Measurements from ENCODE around the gene ADISSP.

DNA sequence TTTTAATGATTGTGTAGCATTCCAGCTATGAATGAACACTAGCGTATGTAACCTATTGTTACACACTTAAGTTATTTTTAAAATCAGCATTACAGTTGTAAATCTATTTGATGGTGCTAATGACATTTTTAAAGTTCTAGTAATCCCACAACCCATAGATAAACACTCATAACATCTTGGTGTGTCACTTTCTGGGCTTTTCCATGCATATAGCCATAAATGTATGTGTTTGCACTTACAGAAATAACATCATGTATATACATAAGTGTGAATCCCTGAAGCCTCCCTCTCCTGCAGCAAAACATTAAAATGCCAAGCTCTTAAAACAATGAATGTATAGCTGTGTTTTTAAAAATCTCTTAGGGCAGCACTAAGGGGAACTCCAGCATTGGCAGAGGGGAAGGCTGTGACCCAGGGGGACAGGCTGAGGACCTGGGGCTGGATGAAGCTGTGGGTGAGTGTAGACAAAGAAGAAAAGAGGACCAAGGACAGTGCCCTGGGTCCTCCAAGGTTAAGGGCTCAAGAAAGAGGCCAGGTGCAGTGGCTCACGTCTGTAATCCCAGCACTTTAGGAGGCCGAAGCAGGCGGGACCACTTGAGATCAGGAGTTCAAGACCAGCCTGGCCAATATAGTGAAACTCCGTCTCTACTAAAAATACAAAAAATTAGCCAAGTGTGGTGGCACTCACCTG, 19.9 kb upstream of the ADISSP start:
- TF ChIP-seq, protein P1, sequence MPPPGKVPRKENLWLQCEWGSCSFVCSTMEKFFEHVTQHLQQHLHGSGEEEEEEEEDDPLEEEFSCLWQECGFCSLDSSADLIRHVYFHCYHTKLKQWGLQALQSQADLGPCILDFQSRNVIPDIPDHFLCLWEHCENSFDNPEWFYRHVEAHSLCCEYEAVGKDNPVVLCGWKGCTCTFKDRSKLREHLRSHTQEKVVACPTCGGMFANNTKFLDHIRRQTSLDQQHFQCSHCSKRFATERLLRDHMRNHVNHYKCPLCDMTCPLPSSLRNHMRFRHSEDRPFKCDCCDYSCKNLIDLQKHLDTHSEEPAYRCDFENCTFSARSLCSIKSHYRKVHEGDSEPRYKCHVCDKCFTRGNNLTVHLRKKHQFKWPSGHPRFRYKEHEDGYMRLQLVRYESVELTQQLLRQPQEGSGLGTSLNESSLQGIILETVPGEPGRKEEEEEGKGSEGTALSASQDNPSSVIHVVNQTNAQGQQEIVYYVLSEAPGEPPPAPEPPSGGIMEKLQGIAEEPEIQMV (CRISPR knock-in tag; IDR thresholded peaks at IDR 0.05; ENCODE audit: low read depth): no peak
- TF ChIP-seq ETS1 (CRISPR knock-in tag; IDR thresholded peaks at IDR 0.05) (no peak), MAFG (CRISPR knock-in tag; IDR thresholded peaks at IDR 0.05) (no peak), PHF8 (CRISPR knock-in tag; IDR thresholded peaks at IDR 0.05) (no peak), ZXDC (CRISPR knock-in tag; IDR thresholded peaks at IDR 0.05) (no peak), SMAD3 (CRISPR knock-in tag; IDR thresholded peaks at IDR 0.05) (no peak), MEIS1 (CRISPR knock-in tag; IDR thresholded peaks at IDR 0.05; ENCODE audit: borderline replicate concordance) (no peak), ZNF788 (CRISPR knock-in tag; IDR thresholded peaks at IDR 0.05; ENCODE audit: borderline replicate concordance) (no peak), ZBTB33 (CRISPR knock-in tag; IDR thresholded peaks at IDR 0.05) (no peak), HDAC6 (IDR thresholded peaks at IDR 0.05; ENCODE audit: low read depth, low read length) (no peak)
- TF ChIP-seq, protein P2, sequence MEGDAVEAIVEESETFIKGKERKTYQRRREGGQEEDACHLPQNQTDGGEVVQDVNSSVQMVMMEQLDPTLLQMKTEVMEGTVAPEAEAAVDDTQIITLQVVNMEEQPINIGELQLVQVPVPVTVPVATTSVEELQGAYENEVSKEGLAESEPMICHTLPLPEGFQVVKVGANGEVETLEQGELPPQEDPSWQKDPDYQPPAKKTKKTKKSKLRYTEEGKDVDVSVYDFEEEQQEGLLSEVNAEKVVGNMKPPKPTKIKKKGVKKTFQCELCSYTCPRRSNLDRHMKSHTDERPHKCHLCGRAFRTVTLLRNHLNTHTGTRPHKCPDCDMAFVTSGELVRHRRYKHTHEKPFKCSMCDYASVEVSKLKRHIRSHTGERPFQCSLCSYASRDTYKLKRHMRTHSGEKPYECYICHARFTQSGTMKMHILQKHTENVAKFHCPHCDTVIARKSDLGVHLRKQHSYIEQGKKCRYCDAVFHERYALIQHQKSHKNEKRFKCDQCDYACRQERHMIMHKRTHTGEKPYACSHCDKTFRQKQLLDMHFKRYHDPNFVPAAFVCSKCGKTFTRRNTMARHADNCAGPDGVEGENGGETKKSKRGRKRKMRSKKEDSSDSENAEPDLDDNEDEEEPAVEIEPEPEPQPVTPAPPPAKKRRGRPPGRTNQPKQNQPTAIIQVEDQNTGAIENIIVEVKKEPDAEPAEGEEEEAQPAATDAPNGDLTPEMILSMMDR (CRISPR knock-in tag; IDR thresholded peaks at IDR 0.05): no peak
- TF ChIP-seq, protein P3, sequence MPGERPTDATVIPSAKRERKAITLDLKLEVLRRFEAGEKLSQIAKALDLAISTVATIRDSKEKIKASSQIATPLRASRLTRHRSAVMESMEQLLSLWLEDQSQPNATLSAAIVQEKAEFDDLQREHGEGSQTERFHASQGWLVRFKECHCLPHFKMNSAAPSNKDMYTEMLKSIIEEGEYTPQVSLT (CRISPR knock-in tag; IDR thresholded peaks at IDR 0.05; ENCODE audit: borderline replicate concordance, low read depth): no peak

All from HepG2 (cell line).